ENCODE measurements around the gene INAVA. TPM values are rescaled to one million over a fixed set of nuclear protein-coding genes. Genes with fewer than 3 reads are reported as not detected.

The INAVA gene
- total and polyA plus RNA-seq, 10 of the 15 experiments (the other 5 are each of a cell fraction or from before 2014, with no cell fraction given) = 3.6 to 15.4 (median 9.5) TPM

DNA sequence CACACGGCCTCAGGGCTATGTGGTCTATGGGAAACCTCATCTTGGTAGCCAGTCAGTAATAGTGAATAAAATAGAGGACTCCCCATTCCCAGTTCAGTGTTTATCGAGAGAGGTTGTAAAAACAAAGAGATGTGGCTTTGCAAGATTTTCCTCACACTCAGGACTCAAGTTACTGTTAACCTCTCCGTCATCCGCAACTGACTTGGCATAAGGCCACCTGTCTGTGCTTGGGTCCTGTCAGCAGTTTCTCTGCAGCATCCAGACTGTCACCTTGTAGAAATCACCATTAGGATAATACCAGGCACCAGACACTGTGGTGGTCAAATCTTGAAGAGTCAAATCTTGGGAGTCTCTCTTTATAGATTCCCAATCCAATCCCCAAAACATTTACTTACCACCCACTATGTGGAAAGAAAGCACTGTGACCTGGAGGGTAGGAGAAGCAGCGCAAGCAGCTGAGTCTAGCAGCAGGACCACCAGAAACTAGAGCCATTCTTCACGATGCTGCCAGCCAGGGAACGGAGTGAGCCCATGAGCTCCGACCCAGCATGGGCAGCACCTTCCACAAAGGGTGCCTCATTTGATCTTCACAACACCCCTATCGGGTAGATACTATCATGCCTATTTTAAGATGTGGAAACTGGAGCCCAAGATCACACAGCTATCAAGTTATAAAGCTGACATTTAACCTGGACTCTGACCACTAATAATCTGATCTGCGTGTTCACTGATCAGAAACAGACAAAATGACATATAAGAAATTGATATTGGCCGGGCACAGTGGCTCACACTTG is 27.5 kb upstream of the INAVA start:
- intact Hi-C loops (cut with micrococcal nuclease; ENCODE audit: unreplicated experiment) = loop anchor here (2.0 to 5.0 kb wide), 4 partner anchors 14 to 242 kb away; no protein-coding TSS in a partner anchor
- TF ChIP-seq, protein P1, sequence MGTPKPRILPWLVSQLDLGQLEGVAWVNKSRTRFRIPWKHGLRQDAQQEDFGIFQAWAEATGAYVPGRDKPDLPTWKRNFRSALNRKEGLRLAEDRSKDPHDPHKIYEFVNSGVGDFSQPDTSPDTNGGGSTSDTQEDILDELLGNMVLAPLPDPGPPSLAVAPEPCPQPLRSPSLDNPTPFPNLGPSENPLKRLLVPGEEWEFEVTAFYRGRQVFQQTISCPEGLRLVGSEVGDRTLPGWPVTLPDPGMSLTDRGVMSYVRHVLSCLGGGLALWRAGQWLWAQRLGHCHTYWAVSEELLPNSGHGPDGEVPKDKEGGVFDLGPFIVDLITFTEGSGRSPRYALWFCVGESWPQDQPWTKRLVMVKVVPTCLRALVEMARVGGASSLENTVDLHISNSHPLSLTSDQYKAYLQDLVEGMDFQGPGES (IDR thresholded peaks at IDR 0.05) = no peak
- TF ChIP-seq, protein P2, sequence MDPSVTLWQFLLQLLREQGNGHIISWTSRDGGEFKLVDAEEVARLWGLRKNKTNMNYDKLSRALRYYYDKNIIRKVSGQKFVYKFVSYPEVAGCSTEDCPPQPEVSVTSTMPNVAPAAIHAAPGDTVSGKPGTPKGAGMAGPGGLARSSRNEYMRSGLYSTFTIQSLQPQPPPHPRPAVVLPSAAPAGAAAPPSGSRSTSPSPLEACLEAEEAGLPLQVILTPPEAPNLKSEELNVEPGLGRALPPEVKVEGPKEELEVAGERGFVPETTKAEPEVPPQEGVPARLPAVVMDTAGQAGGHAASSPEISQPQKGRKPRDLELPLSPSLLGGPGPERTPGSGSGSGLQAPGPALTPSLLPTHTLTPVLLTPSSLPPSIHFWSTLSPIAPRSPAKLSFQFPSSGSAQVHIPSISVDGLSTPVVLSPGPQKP (IDR thresholded peaks at IDR 0.05; ENCODE audit: low read depth, low read length) = no peak
- TF ChIP-seq POU2F2 (IDR thresholded peaks at IDR 0.05; ENCODE audit: borderline replicate concordance, low read depth, low read length) (no peak), CBX3 (IDR thresholded peaks at IDR 0.05; ENCODE audit: borderline replicate concordance, low read depth) (no peak), NFIC (IDR thresholded peaks at IDR 0.05; ENCODE audit: low read depth, low read length) (no peak), SMAD5 (IDR thresholded peaks at IDR 0.05; ENCODE audit: low read depth) (no peak), ZBTB4 (CRISPR knock-in tag; IDR thresholded peaks at IDR 0.05) (no peak), BHLHE40 (IDR thresholded peaks at IDR 0.05; ENCODE audit: borderline replicate concordance in 1 of 2, low read depth in 2 of 2, low read length in 1 of 2) (no peak), ZBTB11 (CRISPR knock-in tag; IDR thresholded peaks at IDR 0.05) (no peak), SMC3 (IDR thresholded peaks at IDR 0.05; ENCODE audit: borderline replicate concordance, low read length) (peak; percentile 5; the same call in 1 of the 2 replicates), POLR2A (IDR thresholded peaks at IDR 0.05; ENCODE audit: low read depth, low read length) (0 out of 2 replicates have a peak, but pooled peaks have one; percentile 13)
- TF ChIP-seq, protein P3, sequence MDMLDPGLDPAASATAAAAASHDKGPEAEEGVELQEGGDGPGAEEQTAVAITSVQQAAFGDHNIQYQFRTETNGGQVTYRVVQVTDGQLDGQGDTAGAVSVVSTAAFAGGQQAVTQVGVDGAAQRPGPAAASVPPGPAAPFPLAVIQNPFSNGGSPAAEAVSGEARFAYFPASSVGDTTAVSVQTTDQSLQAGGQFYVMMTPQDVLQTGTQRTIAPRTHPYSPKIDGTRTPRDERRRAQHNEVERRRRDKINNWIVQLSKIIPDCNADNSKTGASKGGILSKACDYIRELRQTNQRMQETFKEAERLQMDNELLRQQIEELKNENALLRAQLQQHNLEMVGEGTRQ (IDR thresholded peaks at IDR 0.05; ENCODE audit: borderline replicate concordance, low read depth, low read length) = no peak

More for the DNA sequence above, 27.5 kb upstream of the INAVA start:
- no peaks in the 10 kb centered on the region for H3K36me3 ChIP-seq (ENCODE audit: control insufficient read depth in 2 of 2, insufficient read depth in 2 of 2, low read length in 1 of 2)
- SMC1A ChIA-PET (ENCODE audit: uncharacterized antibody, unreplicated experiment) = interaction anchor here (0.6 to 16.6 kb wide), 20 partner anchors 10 to 245 kb away, joined by 3 to 208 read pairs (median 6); partner anchors contain the start of gene INAVA
- H3K79me2 ChIP-seq (ENCODE audit: control insufficient read depth, insufficient read depth, low read length) = no peaks in the 10 kb centered on the region
- peak overlapping the region; percentile 18; the same call in 1 of the 2 replicates for H3K9ac ChIP-seq (ENCODE audit: control insufficient read depth, insufficient read depth, low read length)
- peak overlapping the region; percentile 71 for H3K27ac ChIP-seq (ENCODE audit: control insufficient read depth, insufficient read depth)
- peak; percentile 9 for ATAC-seq
- FAIRE-seq = no peak
- WGBS (ENCODE audit: insufficient coverage, insufficient replicate concordance, low lambda C conversion rate, missing lambda C conversion rate) = 42% methylated on average over 11 of the region's 11 CpGs
- H4K20me1 ChIP-seq (ENCODE audit: control insufficient read depth, insufficient read depth) = no peaks in the 10 kb centered on the region
- no peaks in the 10 kb centered on the region for H3K27me3 ChIP-seq (replicated peaks in 1 of 2; ENCODE audit: control insufficient read depth in 2 of 2, insufficient read depth in 2 of 2, low read length in 1 of 2)
- no peaks in the 10 kb centered on the region for H3K9me3 ChIP-seq (replicated peaks; ENCODE audit: control insufficient read depth, insufficient read depth, low read length)
- peak overlapping the region; percentile 37; the same call in 1 of the 2 replicates for H3K4me3 ChIP-seq
- H2AFZ ChIP-seq (ENCODE audit: control insufficient read depth, low read depth, low read length) = no peak overlapping the region
- in situ Hi-C loops (cut with MboI) = no loop called here
- RAD21 ChIA-PET (ENCODE audit: unreplicated experiment) = interaction anchor here (0.8 to 7.2 kb wide), 23 partner anchors 9 to 308 kb away, joined by 3 to 125 read pairs (median 5); no protein-coding TSS in a partner anchor
- no peak for DNase-seq (ENCODE audit: low read depth, low spot score)
- CTCF ChIA-PET = interaction anchor here (0.8 to 7.7 kb wide), 12 partner anchors 12 to 244 kb away, joined by 3 to 78 read pairs (median 6); no protein-coding TSS in a partner anchor
- BruUV-seq (replicated peaks) = no TSS peak
- H3K4me2 ChIP-seq (ENCODE audit: control insufficient read depth, insufficient read depth) = peak overlapping the region; percentile 90
- H3K4me1 ChIP-seq (ENCODE audit: control insufficient read depth, insufficient read depth, low read length) = peaks cover 65% of the 10 kb centered on the region
- POLR2A ChIA-PET = interaction anchor here (0.7 to 4.8 kb wide), 14 partner anchors 8 to 305 kb away, joined by 3 to 62 read pairs (median 4); no protein-coding TSS in a partner anchor

Measured in GM12878 (cell line).